OCI-LY1 (cell line): ENCODE measurements around the gene L3MBTL3.

Experiments
- H2AFZ ChIP-seq: fragments of 200-600 bp; sonication (generic), shearing (Covaris generic); 2 replicates; pipeline ENCODE4 v1.6.0; 2014; ENCODE audit warnings: antibody characterized with exemption, mild to moderate bottlenecking, low read length
- H3F3A ChIP-seq: fragments of 200-600 bp; sonication (generic), shearing (Covaris generic); 2 replicates; pipeline ENCODE4 v1.6.0; 2014; ENCODE audit warnings: mild to moderate bottlenecking, antibody characterized with exemption, low read length, moderate library complexity; ENCODE audit not compliant: insufficient read depth
- H3K27ac ChIP-seq: fragments of 200-600 bp; sonication (generic); 2 replicates; pipeline ENCODE4 v1.5.1; 2014; ENCODE audit warnings: low read length, mixed run types, mild to moderate bottlenecking, low read depth; ENCODE audit not compliant: poor library complexity, severe bottlenecking
- H3K27me3 ChIP-seq: fragments of 200-600 bp; sonication (generic); 2 replicates; pipeline ENCODE4 v1.6.0; 2014; ENCODE audit warnings: antibody characterized with exemption, mild to moderate bottlenecking, low read length, moderate library complexity; ENCODE audit not compliant: insufficient read depth
- H3K36me3 ChIP-seq: fragments of 200-600 bp; sonication (generic); 2 replicates; pipeline ENCODE4 v1.6.1; 2014; ENCODE audit warnings: mild to moderate bottlenecking, antibody characterized with exemption, low read length, moderate library complexity, mixed read lengths; ENCODE audit not compliant: insufficient read depth
- H3K4me1 ChIP-seq: fragments of 200-600 bp; sonication (generic); 2 replicates; pipeline ENCODE4 v1.5.1; 2014; ENCODE audit warnings: mild to moderate bottlenecking, low read length, moderate library complexity; ENCODE audit not compliant: insufficient read depth, severe bottlenecking
- H3K4me2 ChIP-seq: fragments of 200-600 bp; sonication (generic), shearing (Covaris generic); 2 replicates; pipeline ENCODE4 v1.6.1; 2014; ENCODE audit warnings: low read length
- H3K4me3 ChIP-seq: fragments of 200-600 bp; sonication (generic); 2 replicates; pipeline ENCODE4 v1.5.1; 2014; ENCODE audit warnings: low read length, low read depth, mild to moderate bottlenecking, mixed read lengths; ENCODE audit not compliant: poor library complexity, severe bottlenecking
- H3K79me2 ChIP-seq: fragments of 200-600 bp; shearing (Covaris generic); 2 replicates; pipeline ENCODE4 v1.6.1; 2016; ENCODE audit warnings: mixed run types, low read length, mixed read lengths; ENCODE audit not compliant: insufficient read depth
- H3K9ac ChIP-seq: fragments of 200-600 bp; sonication (generic), shearing (Covaris generic); 2 replicates; pipeline ENCODE4 v1.6.1; 2014; ENCODE audit warnings: mild to moderate bottlenecking, low read length, mixed read lengths
- H3K9me2 ChIP-seq: fragments of 200-600 bp; sonication (generic), shearing (Covaris generic); 2 replicates; pipeline ENCODE4 v1.6.1; 2014; ENCODE audit warnings: low read depth, mild to moderate bottlenecking, low read length, mixed read lengths
- H3K9me3 ChIP-seq: fragments of 200-600 bp; shearing (Covaris generic); 2 replicates; pipeline ENCODE4 v1.6.1; 2014; ENCODE audit warnings: low read length, mixed read lengths
- H4K20me1 ChIP-seq: fragments of 200-600 bp; sonication (generic), shearing (Covaris generic); 2 replicates; pipeline ENCODE4 v1.6.0; 2016; ENCODE audit warnings: mild to moderate bottlenecking, low read length; ENCODE audit not compliant: insufficient read depth
- EZH2 ChIP-seq: fragments of 200-600 bp; sonication (generic), shearing (Covaris generic); IDR thresholded peaks from 2 replicates; pipeline ENCODE4 v1.8.0; 2017; ENCODE audit warnings: borderline replicate concordance, mixed run types, mild to moderate bottlenecking, antibody characterized with exemption, low read length, moderate library complexity, mixed read lengths
- TF ChIP-seq, protein P1 (sequence below): fragments of 200-600 bp; sonication (generic), shearing (Covaris generic); IDR thresholded peaks from 2 replicates; pipeline ENCODE4 v1.5.1; 2017; ENCODE audit warnings: mild to moderate bottlenecking, antibody characterized with exemption, low read length, moderate library complexity, mixed read lengths

The L3MBTL3 gene

DNA sequence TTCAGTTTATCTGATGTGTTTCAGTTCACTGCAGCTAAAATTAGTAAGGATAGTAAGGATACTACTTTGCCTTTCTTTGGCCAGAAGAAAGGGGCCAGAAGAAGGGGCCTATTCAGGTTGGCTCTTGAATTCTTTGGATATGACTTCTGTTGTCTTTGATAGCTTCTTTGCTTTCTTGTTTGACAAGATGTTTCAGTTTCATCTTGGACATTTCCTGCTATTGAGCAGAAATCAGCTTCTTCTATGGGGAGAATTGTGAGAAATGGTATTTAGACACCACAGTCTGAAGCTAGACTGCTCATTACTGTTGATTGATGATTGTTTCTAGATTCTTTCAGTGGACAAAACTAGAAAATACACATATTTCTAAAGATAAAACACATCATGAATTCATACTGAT is 23.2 kb downstream of the L3MBTL3 start:
- H3F3A ChIP-seq = no peaks in the 10 kb centered on the region
- H3K27me3 ChIP-seq = no peaks in the 10 kb centered on the region
- H3K79me2 ChIP-seq = no peaks in the 10 kb centered on the region
- no peak overlapping the region for H3K4me2 ChIP-seq
- TF ChIP-seq, protein P1, sequence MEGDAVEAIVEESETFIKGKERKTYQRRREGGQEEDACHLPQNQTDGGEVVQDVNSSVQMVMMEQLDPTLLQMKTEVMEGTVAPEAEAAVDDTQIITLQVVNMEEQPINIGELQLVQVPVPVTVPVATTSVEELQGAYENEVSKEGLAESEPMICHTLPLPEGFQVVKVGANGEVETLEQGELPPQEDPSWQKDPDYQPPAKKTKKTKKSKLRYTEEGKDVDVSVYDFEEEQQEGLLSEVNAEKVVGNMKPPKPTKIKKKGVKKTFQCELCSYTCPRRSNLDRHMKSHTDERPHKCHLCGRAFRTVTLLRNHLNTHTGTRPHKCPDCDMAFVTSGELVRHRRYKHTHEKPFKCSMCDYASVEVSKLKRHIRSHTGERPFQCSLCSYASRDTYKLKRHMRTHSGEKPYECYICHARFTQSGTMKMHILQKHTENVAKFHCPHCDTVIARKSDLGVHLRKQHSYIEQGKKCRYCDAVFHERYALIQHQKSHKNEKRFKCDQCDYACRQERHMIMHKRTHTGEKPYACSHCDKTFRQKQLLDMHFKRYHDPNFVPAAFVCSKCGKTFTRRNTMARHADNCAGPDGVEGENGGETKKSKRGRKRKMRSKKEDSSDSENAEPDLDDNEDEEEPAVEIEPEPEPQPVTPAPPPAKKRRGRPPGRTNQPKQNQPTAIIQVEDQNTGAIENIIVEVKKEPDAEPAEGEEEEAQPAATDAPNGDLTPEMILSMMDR = no peak
- TF ChIP-seq EZH2 = no peak
- H3K9me2 ChIP-seq = no peaks in the 10 kb centered on the region
- no peaks in the 10 kb centered on the region for H3K4me1 ChIP-seq
- H3K27ac ChIP-seq = no peak overlapping the region
- no peak overlapping the region for H3K9ac ChIP-seq
- H2AFZ ChIP-seq = no peak overlapping the region
- H4K20me1 ChIP-seq = no peaks in the 10 kb centered on the region
- H3K36me3 ChIP-seq = no peaks in the 10 kb centered on the region
- no peaks in the 10 kb centered on the region for H3K9me3 ChIP-seq
- no peak overlapping the region for H3K4me3 ChIP-seq

DNA sequence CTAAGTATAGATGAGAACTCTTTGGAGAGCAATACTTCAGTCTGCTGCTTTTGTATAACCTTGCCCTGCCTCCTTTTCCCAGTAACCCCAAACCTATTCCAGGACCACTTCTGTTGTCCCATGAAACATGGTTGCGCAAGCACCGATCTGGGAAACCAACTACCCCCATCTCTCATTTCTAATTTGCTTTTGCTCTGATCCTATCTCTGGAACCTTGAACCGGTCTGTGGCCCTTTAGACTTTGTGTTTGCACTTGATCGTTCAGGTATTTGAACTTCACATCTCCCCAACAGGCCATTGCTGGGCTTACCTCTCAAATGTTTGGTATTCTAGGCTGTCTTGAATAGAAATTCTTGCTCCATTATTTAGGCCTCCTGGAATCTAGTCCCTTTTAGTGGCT is 25.0 kb downstream of the L3MBTL3 start:
- Histone ChIP-seq H3K9ac (no peak overlapping the region), H4K20me1 (no peaks in the 10 kb centered on the region), H3K4me2 (no peak overlapping the region), H3K27me3 (no peaks in the 10 kb centered on the region), H3K36me3 (no peaks in the 10 kb centered on the region), H3K79me2 (no peaks in the 10 kb centered on the region), H3K4me1 (no peaks in the 10 kb centered on the region), H3K9me2 (no peaks in the 10 kb centered on the region), H3K9me3 (no peaks in the 10 kb centered on the region), H3F3A (no peaks in the 10 kb centered on the region), H3K4me3 (no peak overlapping the region), H2AFZ (no peak overlapping the region), H3K27ac (no peak overlapping the region)
- no peak for TF ChIP-seq EZH2
- TF ChIP-seq, protein P1 = no peak

DNA sequence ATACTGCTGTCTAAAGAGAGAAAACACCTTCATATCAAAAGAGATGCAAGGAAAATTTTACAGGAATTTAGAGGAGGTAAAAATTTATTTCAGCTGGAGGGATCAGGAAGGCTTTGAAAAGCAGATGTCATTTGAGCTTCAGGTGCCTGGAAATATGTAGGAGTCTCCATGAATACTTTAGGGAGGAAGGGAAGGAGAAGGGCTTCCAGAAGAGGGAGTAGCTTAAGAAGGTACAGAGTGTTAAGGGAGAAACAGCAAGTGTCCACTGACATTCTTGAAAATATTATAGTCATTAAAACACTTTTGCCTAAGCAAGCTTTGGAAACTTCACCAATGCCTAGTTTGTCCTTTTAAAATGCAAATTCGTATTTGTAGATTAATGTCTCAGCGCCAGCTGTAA is 27.2 kb downstream of the L3MBTL3 start:
- H3F3A ChIP-seq = no peaks in the 10 kb centered on the region
- H3K27ac ChIP-seq = no peak overlapping the region

More for the DNA sequence above, 27.2 kb downstream of the L3MBTL3 start:
- H3K4me1 ChIP-seq = no peaks in the 10 kb centered on the region
- no peaks in the 10 kb centered on the region for H3K27me3 ChIP-seq
- H3K9me3 ChIP-seq = no peaks in the 10 kb centered on the region
- H3K9ac ChIP-seq = no peak overlapping the region
- H3K4me3 ChIP-seq = no peak overlapping the region
- H4K20me1 ChIP-seq = no peaks in the 10 kb centered on the region
- no peaks in the 10 kb centered on the region for H3K79me2 ChIP-seq
- H3K36me3 ChIP-seq = peaks cover 10% of the 10 kb centered on the region; the same call in 1 of the 2 replicates
- H3K4me2 ChIP-seq = no peak overlapping the region
- H3K9me2 ChIP-seq = no peaks in the 10 kb centered on the region
- H2AFZ ChIP-seq = no peak overlapping the region
- TF ChIP-seq, protein P1 = no peak
- no peak for TF ChIP-seq EZH2
